Stimulated activated CD8-positive, alpha-beta memory T cell treated with anti-CD3 and anti-CD28 coated beads, Interleukin-4, amount 100 ng/mL, for 24 hours (primary cell): ENCODE measurements around the gene DPP10.
"Not testable (repeated sequence)": the region's sequence is repeated elsewhere in the genome, so short reads cannot be mapped to it uniquely, and the experiment has no call there.

ENCODE experiments used
- DNase-seq: peaks from one replicate; pipeline ENCODE4 v3.0.0-alpha.2; 2020; ENCODE audit warnings: low read depth

DPP10 gene

GRCh38 chr2:114724454-114724853 lies 282.0 kb downstream of the DPP10 start:
- DNase-seq, result no peak

GRCh38 chr2:114727012-114727411 lies 284.6 kb downstream of the DPP10 start:
- DNase-seq, result no peak

GRCh38 chr2:114728372-114728771 lies 285.9 kb downstream of the DPP10 start:
- no peak for DNase-seq

- DNase-seq, result no peak
Observed at GRCh38 chr2:114729026-114729425, 286.6 kb downstream of the DPP10 start.

- no peak for DNase-seq
Observed at GRCh38 chr2:114735126-114735525, 292.7 kb downstream of the DPP10 start.

GRCh38 chr2:114742245-114742644 lies 299.8 kb downstream of the DPP10 start:
- no peak for DNase-seq

- no peak for DNase-seq
Observed at GRCh38 chr2:114745700-114746099, 303.3 kb downstream of the DPP10 start.

- DNase-seq, result not testable (repeated sequence)
Observed at GRCh38 chr2:114748175-114748574, 305.7 kb downstream of the DPP10 start.

GRCh38 chr2:114752425-114752824 lies 310.0 kb downstream of the DPP10 start:
- DNase-seq, result no peak

GRCh38 chr2:114753145-114753544 lies 310.7 kb downstream of the DPP10 start:
- DNase-seq, result no peak

- DNase-seq, result no peak
Observed at GRCh38 chr2:114754907-114755563, 312.6 kb downstream of the DPP10 start.

GRCh38 chr2:114762376-114762775 lies 319.9 kb downstream of the DPP10 start:
- DNase-seq, result no peak

GRCh38 chr2:114762986-114763385 lies 320.5 kb downstream of the DPP10 start:
- no peak for DNase-seq

GRCh38 chr2:114769110-114769509 lies 326.7 kb downstream of the DPP10 start:
- no peak for DNase-seq

GRCh38 chr2:114769991-114770390 lies 327.6 kb downstream of the DPP10 start:
- no peak for DNase-seq

- DNase-seq, result no peak
Observed at GRCh38 chr2:114784046-114784445, 341.6 kb downstream of the DPP10 start.

GRCh38 chr2:114784890-114785583 lies 342.6 kb downstream of the DPP10 start:
- DNase-seq, result no peak

- DNase-seq, result no peak
Observed at GRCh38 chr2:114786901-114787300, 344.5 kb downstream of the DPP10 start.

GRCh38 chr2:114787486-114787885 lies 345.0 kb downstream of the DPP10 start:
- DNase-seq, result no peak

GRCh38 chr2:114789989-114790388 lies 347.5 kb downstream of the DPP10 start:
- no peak for DNase-seq

- no peak for DNase-seq
Observed at GRCh38 chr2:114797540-114797939, 355.1 kb downstream of the DPP10 start.

- DNase-seq, result no peak
Observed at GRCh38 chr2:114797942-114798341, 355.5 kb downstream of the DPP10 start.

GRCh38 chr2:114800371-114800770 lies 357.9 kb downstream of the DPP10 start:
- no peak for DNase-seq

GRCh38 chr2:114805195-114805594 lies 362.8 kb downstream of the DPP10 start:
- no peak for DNase-seq
